HG03095 (cell line): ENCODE results near the gene XYLT1.

Experiments
- ATAC-seq: cut with Tn5 transposase; IDR thresholded peaks from one replicate; pipeline ENCODE4 v1.9.1; 2021; ENCODE audit warnings: moderate library complexity; ENCODE audit not compliant: unreplicated experiment

Gene XYLT1

GRCh38 chr16:17362183-17362582, 108.6 kb downstream of the XYLT1 start:
- no peak for ATAC-seq

GRCh38 chr16:17360693-17361122, 110.1 kb downstream of the XYLT1 start:
- no peak for ATAC-seq

- ATAC-seq = no peak
These were observed 110.9 kb downstream of the XYLT1 start for GRCh38 chr16:17359788-17360390.

GRCh38 chr16:17358846-17359245, 111.9 kb downstream of the XYLT1 start:
- no peak for ATAC-seq

- ATAC-seq = no peak
These were observed 112.4 kb downstream of the XYLT1 start for GRCh38 chr16:17358355-17358754.

- no peak for ATAC-seq
These were observed 113.3 kb downstream of the XYLT1 start for GRCh38 chr16:17357307-17358062.

- ATAC-seq = no peak
These were observed 114.4 kb downstream of the XYLT1 start for GRCh38 chr16:17356243-17356933.

GRCh38 chr16:17354685-17355084, 116.1 kb downstream of the XYLT1 start:
- ATAC-seq = no peak

- no peak for ATAC-seq
These were observed 116.6 kb downstream of the XYLT1 start for GRCh38 chr16:17354141-17354601.

GRCh38 chr16:17353561-17353960, 117.2 kb downstream of the XYLT1 start:
- ATAC-seq = no peak

GRCh38 chr16:17351441-17352035, 119.2 kb downstream of the XYLT1 start:
- no peak for ATAC-seq

- no peak for ATAC-seq
These were observed 120.6 kb downstream of the XYLT1 start for GRCh38 chr16:17350207-17350606.

- ATAC-seq = no peak
These were observed 121.9 kb downstream of the XYLT1 start for GRCh38 chr16:17348826-17349225.

- no peak for ATAC-seq
These were observed 122.5 kb downstream of the XYLT1 start for GRCh38 chr16:17348042-17348783.

- no peak for ATAC-seq
These were observed 123.1 kb downstream of the XYLT1 start for GRCh38 chr16:17347624-17348023.

- no peak for ATAC-seq
These were observed 123.9 kb downstream of the XYLT1 start for GRCh38 chr16:17346621-17347569.

GRCh38 chr16:17345043-17345442, 125.7 kb downstream of the XYLT1 start:
- no peak for ATAC-seq

- ATAC-seq = no peak
These were observed 127.0 kb downstream of the XYLT1 start for GRCh38 chr16:17343728-17344127.

GRCh38 chr16:17343028-17343427, 127.7 kb downstream of the XYLT1 start:
- ATAC-seq = no peak

GRCh38 chr16:17342031-17342430, 128.7 kb downstream of the XYLT1 start:
- no peak for ATAC-seq
